Hypothalamus (tissue), 51 donors: Measurements from ENCODE around the gene TVP23C.

Experiments
- DNase-seq, 51 donors: peaks; one replicate each; lab custom pipeline; 2025; lab: John Stamatoyannopoulos, UW

Gene TVP23C

GRCh38 chr17:15498107-15498506 lies 65.2 kb downstream of the TVP23C start:
- peak in 2 of 51 donors; percentile 31 to 38 for DNase-seq

- DNase-seq = no peak
Observed at GRCh38 chr17:15496735-15497670, 66.3 kb downstream of the TVP23C start.

- DNase-seq = peak in 1 of 51 donors; percentile 16
Observed at GRCh38 chr17:15494821-15495220, 68.5 kb downstream of the TVP23C start.

- DNase-seq = no peak
Observed at GRCh38 chr17:15493693-15494035, 69.6 kb downstream of the TVP23C start.

GRCh38 chr17:15492791-15493692 lies 70.2 kb downstream of the TVP23C start:
- DNase-seq = no peak

DNA sequence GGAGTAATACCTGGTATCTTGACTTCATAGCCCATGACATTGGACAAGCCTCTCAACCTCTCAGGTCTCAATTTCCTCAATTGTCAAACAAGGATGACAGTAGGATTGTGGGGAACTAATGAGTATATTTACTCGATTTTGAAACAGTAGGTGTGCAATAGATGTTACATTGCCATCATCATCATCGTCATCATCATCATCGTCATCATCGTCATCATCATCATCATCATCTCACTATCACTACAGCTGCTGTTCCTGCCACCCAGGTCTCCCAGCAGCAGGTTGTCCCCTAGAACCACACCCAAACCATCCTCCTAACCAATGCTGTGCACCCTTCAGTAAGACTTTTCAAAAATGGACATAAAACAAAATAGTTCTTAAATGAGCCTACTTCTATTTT lies 71.1 kb downstream of the TVP23C start:
- DNase-seq = no peak

GRCh38 chr17:15490634-15491261 lies 72.5 kb downstream of the TVP23C start:
- DNase-seq = peak in 36 of 51 donors; percentile 4 to 82 (median 54)

DNA sequence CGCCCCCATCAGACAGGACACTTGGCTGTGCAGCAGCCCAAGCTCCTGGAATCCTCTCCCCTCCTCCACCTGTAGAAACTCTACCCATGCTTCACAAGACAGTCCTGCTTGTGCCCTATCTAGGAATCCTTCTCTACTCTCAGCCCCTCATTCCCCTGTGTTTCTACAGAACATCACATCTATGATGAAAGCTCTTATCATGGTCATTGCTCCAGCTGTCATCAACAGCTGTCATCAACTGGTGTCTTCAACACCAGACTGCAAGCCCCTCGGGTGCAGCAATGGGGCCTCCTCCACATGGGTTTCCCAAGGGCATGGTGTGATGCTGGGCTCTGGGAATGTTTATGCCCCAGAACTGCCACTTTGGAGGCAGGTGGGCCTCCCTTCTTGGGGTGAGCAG lies 74.7 kb downstream of the TVP23C start:
- DNase-seq = no peak

GRCh38 chr17:15485045-15485444 lies 78.2 kb downstream of the TVP23C start:
- DNase-seq = no peak

- DNase-seq = no peak
Observed at GRCh38 chr17:15483431-15483830, 79.9 kb downstream of the TVP23C start.

GRCh38 chr17:15482476-15482875 lies 80.8 kb downstream of the TVP23C start:
- no peak for DNase-seq

- DNase-seq = no peak
Observed at GRCh38 chr17:15481481-15481880, 81.8 kb downstream of the TVP23C start.

DNA sequence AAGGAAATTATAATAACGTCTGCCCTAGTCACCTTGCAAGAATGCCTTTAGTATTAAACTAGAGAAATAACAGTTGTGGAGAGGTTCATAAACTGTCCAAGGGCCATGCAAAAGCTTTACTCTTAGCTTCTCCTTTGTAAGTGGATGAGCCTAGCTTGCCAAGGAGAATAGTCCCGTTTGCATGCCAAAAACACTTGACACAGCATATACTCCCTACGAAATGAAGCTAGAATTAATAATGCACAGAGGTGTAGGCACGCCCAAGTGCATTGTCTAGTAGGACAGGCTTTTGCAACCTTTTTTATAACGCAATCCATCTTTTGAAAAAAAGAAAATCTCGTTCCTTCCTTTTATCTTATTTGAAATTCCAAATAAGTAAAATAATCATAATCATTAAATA lies 83.1 kb downstream of the TVP23C start:
- no peak for DNase-seq

GRCh38 chr17:15479703-15480102 lies 83.6 kb downstream of the TVP23C start:
- DNase-seq = no peak

DNA sequence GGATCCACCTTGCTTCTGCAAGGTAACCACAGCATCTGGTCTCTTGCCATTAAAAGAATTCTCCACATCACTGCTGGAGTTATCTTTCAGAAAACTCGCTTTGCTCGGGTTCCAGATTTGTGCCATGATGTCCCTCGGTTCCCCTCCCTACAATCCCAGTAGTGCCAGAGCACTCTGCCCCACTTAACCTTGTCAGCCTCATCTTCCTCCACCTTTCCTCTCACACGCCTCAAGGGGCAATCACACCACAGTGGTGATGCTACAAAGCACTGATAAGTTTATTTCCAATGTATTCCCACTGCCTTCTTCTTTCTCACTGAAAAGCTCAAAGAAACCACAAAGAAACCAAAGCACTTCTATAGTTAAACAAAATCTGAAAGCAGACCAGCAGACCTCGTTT lies 84.4 kb downstream of the TVP23C start:
- DNase-seq = no peak

- DNase-seq = no peak
Observed at GRCh38 chr17:15475631-15476354, 87.5 kb downstream of the TVP23C start.

DNA sequence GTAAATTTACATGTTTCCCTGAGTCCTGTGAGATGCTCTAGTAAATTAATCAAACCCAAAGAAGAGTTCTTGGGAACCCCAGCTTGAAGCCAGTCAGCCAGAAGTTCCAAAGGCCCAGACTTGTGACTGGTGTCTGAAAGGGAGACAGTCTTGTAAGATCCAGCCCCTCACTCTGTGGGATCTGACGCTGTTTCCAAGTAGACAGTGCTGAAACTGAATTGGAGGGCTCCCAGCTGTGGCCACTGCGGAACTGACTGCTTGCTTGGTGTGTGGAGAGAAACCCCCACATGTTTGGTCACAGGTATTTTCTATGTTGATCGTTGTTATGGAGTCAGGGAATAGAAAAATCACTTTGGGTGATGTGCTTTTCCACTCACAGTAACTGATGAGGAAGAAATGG lies 90.4 kb downstream of the TVP23C start:
- no peak for DNase-seq

- DNase-seq = no peak
Observed at GRCh38 chr17:15470536-15470935, 92.7 kb downstream of the TVP23C start.

DNA sequence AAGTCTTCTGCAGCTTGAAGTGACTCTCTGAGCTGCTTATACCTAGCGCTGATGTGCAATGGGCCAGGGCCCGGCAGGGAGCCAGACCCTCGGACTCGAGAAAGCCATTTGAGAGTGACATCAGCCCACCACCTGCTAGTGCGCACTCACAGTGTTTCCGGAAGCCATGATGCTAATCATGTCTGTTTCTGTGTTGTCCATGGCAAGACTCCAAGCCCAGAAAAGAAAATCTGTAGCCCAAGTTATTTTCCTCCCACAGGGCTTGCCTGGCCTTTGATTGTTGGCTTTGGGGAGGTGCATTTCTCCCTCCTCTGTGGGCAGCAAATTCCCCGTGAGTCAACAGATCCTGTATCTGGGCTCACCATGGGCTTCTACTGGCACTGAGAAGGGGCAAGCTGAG lies 94.0 kb downstream of the TVP23C start:
- no peak for DNase-seq

DNA sequence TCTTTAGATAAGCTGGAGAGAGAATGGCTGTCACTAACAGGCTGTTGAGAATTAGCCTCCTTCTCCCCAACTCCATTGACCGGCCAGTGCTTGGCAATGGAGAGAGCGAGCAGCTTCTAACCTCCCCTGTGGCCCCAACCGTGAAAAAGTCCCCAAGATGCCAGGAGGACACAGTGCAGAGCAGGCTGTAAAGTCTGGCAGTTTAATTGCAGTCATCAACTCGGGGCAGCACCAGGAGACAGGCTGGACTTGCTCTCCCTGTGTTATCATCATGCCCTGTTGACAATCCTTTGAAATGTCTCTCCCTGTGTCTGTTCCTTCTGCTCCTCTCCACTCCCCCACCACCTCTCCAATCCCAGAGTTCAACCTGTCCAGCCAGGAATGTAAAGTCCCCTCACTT lies 95.2 kb downstream of the TVP23C start:
- no peak for DNase-seq
